Mammary epithelial cell (primary cell): ENCODE measurements around the gene JMJD8.

Source experiments
- EZH2 ChIP-seq: IDR thresholded peaks from 2 replicates; pipeline ENCODE4 v1.6.1; 2012; ENCODE audit warnings: low read length, inconsistent platforms, borderline replicate concordance
- TF ChIP-seq, protein P1 (sequence below), 2 donors: IDR thresholded peaks in 1 of 2; conservative IDR thresholded peaks in 1 of 2; 2 replicates each; pipeline ENCODE4 v1.5.1; 2011 to 2012; ENCODE audit warnings: inconsistent platforms in 2 of 2, low read length in 2 of 2, mild to moderate bottlenecking in 2 of 2, control low read depth in 1 of 2, low read depth in 1 of 2; ENCODE audit not compliant: insufficient read depth in 1 of 2; ENCODE audit errors: extremely low read depth in 1 of 2

GRCh38 chr16:660132-660458 lies 24.0 kb downstream of the JMJD8 start:
- TF ChIP-seq, protein P1, sequence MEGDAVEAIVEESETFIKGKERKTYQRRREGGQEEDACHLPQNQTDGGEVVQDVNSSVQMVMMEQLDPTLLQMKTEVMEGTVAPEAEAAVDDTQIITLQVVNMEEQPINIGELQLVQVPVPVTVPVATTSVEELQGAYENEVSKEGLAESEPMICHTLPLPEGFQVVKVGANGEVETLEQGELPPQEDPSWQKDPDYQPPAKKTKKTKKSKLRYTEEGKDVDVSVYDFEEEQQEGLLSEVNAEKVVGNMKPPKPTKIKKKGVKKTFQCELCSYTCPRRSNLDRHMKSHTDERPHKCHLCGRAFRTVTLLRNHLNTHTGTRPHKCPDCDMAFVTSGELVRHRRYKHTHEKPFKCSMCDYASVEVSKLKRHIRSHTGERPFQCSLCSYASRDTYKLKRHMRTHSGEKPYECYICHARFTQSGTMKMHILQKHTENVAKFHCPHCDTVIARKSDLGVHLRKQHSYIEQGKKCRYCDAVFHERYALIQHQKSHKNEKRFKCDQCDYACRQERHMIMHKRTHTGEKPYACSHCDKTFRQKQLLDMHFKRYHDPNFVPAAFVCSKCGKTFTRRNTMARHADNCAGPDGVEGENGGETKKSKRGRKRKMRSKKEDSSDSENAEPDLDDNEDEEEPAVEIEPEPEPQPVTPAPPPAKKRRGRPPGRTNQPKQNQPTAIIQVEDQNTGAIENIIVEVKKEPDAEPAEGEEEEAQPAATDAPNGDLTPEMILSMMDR (conservative IDR thresholded peaks at IDR 0.05 in 1 of 2, IDR thresholded peaks at IDR 0.05 in 1 of 2; ENCODE audit: extremely low read depth in 1 of 2, insufficient read depth in 1 of 2, low read depth in 1 of 2, low read length in 2 of 2) = no peak
- no peak for TF ChIP-seq EZH2
